ENCODE measurements around the gene DLL4.

GRCh38 chr15:40906991-40907802, 21.9 kb upstream of the DLL4 start:
- TF ChIP-seq CTCF (conservative IDR thresholded peaks at IDR 0.05 in 1 of 2, IDR thresholded peaks at IDR 0.05 in 1 of 2; ENCODE audit: extremely low read depth in 1 of 2, insufficient read depth in 1 of 2, low read depth in 1 of 2, low read length in 2 of 2) (no peak), EZH2 (IDR thresholded peaks at IDR 0.05; ENCODE audit: borderline replicate concordance, low read length) (no peak)

Data from mammary epithelial cell (primary cell).